Thoracic aorta (tissue), 2 donors: ENCODE measurements around the gene CD151. TPM values are rescaled to one million over a fixed set of nuclear protein-coding genes. Genes with fewer than 3 reads are reported as not detected.

Source experiments
- ATAC-seq: fragments of 150-250 bp; one replicate; pipeline ENCODE4 v1.8.0; 2017; ENCODE audit warnings: low read depth; ENCODE audit not compliant: insufficient number of reproducible peaks, low FRiP score
- DNase-seq: peaks from one replicate; pipeline ENCODE4 v3.0.0-alpha.2; 2020; ENCODE audit warnings: low spot score
- H3K27ac ChIP-seq, 2 donors: fragments of 200-600 bp; sonication (generic); 1 replicate in 1 of 2; 2 replicates in 1 of 2; pipeline ENCODE4 v1.5.1; 2016; ENCODE audit warnings: mild to moderate bottlenecking in 2 of 2, moderate library complexity in 2 of 2
- H3K27me3 ChIP-seq: fragments of 200-600 bp; sonication (generic); replicated peaks from 2 replicates; pipeline ENCODE4 v1.6.0; 2016; ENCODE audit warnings: mild to moderate bottlenecking; ENCODE audit not compliant: insufficient read depth
- H3K36me3 ChIP-seq: fragments of 200-600 bp; sonication (generic); one replicate; pipeline ENCODE4 v1.5.1; 2016
- H3K4me1 ChIP-seq, 2 donors: fragments of 200-600 bp; sonication (generic); 1 replicate in 1 of 2; 2 replicates in 1 of 2; pipeline versions ENCODE4 v1.5.1 to v1.6.0; 2016; ENCODE audit warnings: low read depth in 2 of 2, mild to moderate bottlenecking in 1 of 2; ENCODE audit not compliant: control insufficient read depth in 1 of 2
- H3K4me3 ChIP-seq: fragments of 200-600 bp; sonication (generic); 2 replicates; pipeline ENCODE4 v1.5.1; 2016; ENCODE audit warnings: mild to moderate bottlenecking
- H3K9me3 ChIP-seq: fragments of 200-600 bp; sonication (generic); 2 replicates; pipeline ENCODE4 v1.5.1; 2016
- total RNA-seq, 2 donors: library from RNA; depleted of rRNA; stranded (reverse); fragments of >200 nt; gene quantifications; one replicate each; pipeline versions ENCODE4 v1.1.0 to v1.2.3, GENCODE V29; 2016
- TF ChIP-seq, protein P1 (sequence below): fragments of 200-600 bp; sonication (generic); IDR thresholded peaks from one replicate; pipeline ENCODE4 v1.5.1; 2019; ENCODE audit warnings: antibody characterized with exemption

Gene CD151
- total RNA-seq, 2 donors from 2014 or later, result 532 to 1,455 TPM

DNA sequence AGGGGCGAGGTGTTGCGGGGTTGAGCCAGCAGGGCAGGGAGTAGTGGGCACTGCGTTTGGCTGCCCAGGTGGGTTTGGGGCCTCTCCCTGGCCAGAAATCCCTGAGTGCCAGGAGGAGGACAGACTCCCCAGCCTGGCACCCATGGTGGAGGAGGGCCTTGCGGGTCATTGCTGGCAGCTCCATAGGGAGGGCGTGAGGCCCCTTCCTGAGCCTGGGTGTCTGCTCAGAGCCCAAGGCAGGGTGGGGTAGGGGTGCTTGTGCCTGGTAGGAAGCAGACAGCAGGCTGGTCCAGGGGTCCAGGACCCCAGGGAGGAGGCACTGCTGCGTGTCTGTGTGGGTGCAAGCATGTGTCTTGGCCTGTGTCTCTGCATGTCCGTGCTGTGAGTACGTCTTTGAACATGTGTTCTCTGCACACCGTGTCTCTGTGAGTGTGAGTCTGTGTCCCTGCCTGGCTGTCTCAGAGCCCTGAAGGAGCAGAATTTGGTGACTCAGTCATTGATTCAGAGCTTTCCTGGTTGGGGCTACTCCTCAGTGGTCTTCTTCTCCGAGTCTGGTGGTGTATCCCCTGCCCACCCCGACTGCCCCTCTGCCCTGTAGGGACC lies 13.8 kb downstream of the CD151 start:
- no peaks in the 10 kb centered on the region for H3K27me3 ChIP-seq
- no peak overlapping the region for H3K4me3 ChIP-seq
- H3K4me1 ChIP-seq, result peaks cover 38 to 55% of the 10 kb centered on the region in 2 donors
- H3K27ac ChIP-seq, result peak overlapping the region in 1 of 2 donors; percentile 88
- no peaks in the 10 kb centered on the region for H3K9me3 ChIP-seq
- DNase-seq (no peak), ATAC-seq (no peak)
- TF ChIP-seq, protein P1, sequence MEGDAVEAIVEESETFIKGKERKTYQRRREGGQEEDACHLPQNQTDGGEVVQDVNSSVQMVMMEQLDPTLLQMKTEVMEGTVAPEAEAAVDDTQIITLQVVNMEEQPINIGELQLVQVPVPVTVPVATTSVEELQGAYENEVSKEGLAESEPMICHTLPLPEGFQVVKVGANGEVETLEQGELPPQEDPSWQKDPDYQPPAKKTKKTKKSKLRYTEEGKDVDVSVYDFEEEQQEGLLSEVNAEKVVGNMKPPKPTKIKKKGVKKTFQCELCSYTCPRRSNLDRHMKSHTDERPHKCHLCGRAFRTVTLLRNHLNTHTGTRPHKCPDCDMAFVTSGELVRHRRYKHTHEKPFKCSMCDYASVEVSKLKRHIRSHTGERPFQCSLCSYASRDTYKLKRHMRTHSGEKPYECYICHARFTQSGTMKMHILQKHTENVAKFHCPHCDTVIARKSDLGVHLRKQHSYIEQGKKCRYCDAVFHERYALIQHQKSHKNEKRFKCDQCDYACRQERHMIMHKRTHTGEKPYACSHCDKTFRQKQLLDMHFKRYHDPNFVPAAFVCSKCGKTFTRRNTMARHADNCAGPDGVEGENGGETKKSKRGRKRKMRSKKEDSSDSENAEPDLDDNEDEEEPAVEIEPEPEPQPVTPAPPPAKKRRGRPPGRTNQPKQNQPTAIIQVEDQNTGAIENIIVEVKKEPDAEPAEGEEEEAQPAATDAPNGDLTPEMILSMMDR, result no peak
- H3K36me3 ChIP-seq, result no peaks in the 10 kb centered on the region

DNA sequence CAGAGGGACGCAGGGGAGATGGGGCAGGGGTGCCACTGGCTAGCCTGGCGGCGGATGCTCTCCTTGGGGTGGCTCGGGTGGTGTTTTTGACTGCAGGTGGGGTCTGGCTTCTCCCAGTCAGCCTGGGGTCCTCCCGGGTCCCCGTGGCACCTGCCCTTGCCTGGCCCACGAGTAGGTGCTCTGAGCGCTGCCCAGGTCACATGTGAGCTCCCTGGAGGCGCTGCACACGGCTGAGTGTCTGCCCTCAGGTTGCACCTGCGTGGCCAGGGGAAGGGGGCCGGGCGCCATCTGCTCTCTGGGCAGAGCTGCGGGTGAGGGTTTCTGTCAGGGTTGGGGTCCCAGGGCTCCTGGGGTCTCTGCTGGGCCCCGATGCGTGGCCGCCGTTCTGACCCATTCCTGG lies 15.1 kb downstream of the CD151 start:
- Histone ChIP-seq H3K36me3 (no peaks in the 10 kb centered on the region), H3K4me1 (peaks cover 38 to 54% of the 10 kb centered on the region in 2 donors), H3K4me3 (no peak overlapping the region), H3K27ac (no peak overlapping the region), H3K9me3 (no peaks in the 10 kb centered on the region), H3K27me3 (no peaks in the 10 kb centered on the region)
- no peak for DNase-seq
- TF ChIP-seq, protein P1, result no peak
- ATAC-seq, result no peak

DNA sequence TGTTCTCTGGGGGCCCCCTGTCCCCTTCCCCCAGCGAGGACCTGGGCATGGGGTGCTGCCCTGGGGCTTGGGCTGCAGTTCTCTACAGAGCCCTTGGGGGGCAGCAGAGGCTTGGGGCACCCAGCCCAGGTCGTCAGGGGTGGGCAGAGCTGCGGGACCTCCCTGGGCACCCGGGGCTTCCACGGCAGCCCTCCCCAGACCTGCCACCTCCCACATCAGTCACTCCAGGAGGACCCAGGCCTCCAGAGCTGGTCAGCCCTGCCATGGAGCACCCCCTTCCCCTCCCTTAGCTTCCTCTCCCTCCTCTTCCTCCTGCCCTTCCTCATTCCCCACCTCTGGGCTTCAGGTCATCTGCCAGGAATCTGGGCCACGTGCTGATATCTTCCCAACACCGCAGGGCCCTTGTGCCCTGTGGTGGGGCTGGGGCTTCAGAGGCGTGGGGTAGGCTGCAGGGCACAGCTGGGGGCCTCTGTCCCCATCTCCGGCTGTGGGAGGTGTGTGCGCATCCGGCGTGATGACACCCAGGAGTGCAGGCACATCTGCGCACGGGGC lies 15.7 kb downstream of the CD151 start:
- Histone ChIP-seq H3K27me3 (no peaks in the 10 kb centered on the region), H3K4me1 (peaks cover 35 to 50% of the 10 kb centered on the region in 2 donors), H3K27ac (no peak overlapping the region), H3K4me3 (peak overlapping the region; percentile 73), H3K36me3 (no peaks in the 10 kb centered on the region), H3K9me3 (no peaks in the 10 kb centered on the region)
- ATAC-seq (no peak), DNase-seq (no peak)
- TF ChIP-seq, protein P1, result peak; percentile 89

DNA sequence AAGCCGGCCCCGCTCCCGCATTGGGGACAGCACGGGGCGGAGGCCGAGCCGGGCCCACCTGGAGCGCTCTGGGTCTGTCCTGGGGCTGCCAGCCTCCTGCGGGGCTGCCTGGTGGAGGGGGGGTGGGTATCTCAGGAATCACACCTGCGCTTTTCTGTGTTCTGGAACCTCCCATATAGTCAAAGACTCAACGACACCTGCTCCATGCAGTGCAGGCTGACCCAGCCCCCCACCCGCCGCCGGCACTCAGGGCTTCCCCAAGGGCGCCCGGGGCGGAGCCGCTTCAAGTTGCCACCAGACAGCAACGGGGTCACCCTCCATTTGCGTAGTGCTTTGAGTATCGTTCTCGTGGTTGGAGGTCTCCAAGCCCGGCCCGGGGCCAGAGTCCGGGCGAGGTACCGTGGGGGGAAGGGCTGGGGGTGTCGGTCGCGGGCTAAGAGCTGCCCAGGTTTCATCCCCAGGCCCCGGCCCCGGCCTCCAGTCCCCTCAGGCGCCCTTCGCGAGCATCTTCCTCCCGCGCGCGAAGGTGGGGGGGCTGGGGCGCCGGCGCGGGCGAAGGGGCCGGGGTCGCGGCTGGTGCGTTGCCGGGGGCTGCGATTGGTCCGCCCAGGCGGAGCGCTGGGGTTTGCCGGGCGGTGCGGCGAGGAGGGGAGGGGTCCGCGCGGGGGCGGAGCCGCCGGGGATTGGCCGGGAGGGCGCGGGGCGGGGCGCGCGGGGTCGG lies 16.5 kb downstream of the CD151 start:
- TF ChIP-seq, protein P1, result no peak
- H3K4me1 ChIP-seq, result peaks cover 30 to 42% of the 10 kb centered on the region in 2 donors
- no peaks in the 10 kb centered on the region for H3K9me3 ChIP-seq
- H3K27ac ChIP-seq, result no peak overlapping the region
- peak overlapping the region; percentile 73 for H3K4me3 ChIP-seq
- ATAC-seq (no peak), DNase-seq (no peak)
- no peaks in the 10 kb centered on the region for H3K27me3 ChIP-seq
- no peaks in the 10 kb centered on the region for H3K36me3 ChIP-seq

DNA sequence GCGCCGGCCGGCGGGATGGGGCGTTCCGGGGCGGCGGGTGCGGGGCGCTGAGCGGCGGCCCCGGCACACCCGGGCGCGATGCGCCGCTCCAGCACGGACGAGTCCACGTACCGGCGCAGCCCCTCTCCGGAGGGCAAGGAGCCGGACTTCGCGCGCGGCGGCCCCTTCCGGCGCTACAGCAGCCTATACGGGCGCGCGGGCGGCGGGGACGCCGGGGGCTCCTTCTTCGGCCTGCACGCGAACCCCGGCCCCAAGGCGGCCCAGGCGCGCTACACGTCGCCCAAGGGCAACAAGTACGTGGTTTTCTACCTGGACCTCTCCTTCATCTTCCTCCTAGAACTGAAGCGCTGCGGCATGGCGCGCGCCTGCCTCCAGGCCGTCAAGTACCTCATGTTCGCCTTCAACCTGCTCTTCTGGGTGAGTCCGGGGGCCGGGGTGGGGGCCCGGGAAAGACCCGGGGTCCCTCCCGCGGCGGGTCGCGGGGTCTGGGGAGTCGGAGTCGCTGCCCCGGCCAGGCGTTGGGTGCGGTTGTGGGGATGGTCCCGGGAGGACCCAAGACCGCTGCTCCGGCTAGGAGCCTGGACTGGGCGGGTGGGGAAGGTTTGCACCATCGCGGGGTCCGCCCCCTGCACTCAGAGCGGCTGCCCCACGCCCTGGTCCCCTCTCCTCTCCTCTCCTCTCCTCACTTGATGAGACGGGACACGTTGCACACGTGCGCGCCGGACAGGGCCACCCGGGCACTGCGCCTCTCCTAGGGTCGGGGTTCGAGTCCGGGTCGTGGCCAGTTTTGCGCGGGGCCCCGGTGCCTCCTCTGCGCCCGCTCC lies 17.4 kb downstream of the CD151 start:
- Histone ChIP-seq H3K27me3 (no peaks in the 10 kb centered on the region), H3K36me3 (no peaks in the 10 kb centered on the region), H3K27ac (no peak overlapping the region), H3K9me3 (no peaks in the 10 kb centered on the region), H3K4me1 (peaks cover 26 to 36% of the 10 kb centered on the region in 2 donors), H3K4me3 (peak overlapping the region; percentile 61)
- TF ChIP-seq, protein P1, result no peak
- ATAC-seq, result no peak
- no peak for DNase-seq
